Activated CD4-positive, alpha-beta T cell treated with anti-CD3 and anti-CD28 coated beads, Interleukin-2, amount 50 U/mL, for 16 hours (primary cell): Measurements from ENCODE around the gene SNRNP25.

Source experiments
- DNase-seq: peaks from one replicate; pipeline ENCODE4 v3.0.0-alpha.2; 2020

Gene SNRNP25

DNA sequence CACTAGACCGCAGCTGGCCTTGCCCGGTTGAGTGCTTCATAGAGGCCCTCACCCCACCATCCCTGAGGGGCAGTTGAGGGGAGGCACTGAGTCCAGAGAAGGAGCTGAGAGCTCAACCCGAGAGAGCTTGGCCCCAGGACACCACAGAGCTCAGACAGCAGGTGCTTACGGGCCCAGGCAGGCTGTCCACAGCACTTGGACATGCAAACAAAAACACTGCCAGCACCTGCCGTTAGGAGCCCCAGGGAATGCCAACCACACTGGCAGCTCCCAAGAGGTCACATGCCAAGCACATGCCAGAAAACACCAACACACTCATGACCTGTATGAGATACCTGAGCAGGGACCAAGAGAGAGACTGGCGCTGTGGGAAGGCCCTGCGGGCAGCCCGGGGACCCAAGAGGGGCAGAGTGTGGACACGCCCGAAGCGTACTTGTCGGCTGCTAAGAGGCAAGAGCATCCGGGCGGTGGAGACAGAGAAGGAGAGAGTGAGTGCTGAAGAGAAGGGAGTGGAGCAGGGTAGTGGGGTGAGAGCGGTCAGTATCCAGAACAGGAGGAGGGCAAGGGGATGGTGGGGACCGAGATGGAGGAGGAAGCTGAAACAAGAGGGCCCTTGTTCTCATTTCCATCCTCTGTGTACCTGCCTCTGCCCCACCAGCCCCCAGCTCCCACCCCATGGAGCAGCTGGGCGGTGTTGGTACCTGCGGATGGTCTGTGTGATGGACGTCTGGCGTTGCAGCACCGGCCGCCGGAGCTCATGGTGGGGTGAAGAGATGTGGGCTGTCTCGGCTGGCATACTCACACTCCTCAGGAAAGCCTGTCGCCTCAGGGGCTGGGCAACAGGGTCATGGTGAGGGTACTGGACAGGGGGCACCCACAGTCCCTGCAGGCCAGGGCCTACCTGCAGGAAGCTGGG lies 10.6 kb downstream of the SNRNP25 start:
- no peak for DNase-seq

DNA sequence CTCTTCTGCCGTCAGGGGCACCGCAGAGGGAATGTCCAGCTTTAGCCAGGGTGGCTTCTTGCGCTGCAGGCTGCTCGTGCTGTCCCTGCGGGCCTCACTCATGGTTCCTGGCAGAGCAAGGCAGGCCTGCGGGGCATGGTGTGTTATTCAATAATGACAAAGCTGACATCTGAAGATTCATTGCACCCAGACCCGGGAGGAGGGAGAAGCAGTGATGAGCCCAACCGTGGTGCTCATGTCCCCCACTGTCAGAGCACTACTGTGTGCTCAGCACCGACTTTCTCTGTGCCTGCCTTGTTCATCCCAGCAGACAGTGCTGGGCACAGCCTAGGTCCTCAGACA lies 11.3 kb downstream of the SNRNP25 start:
- no peak for DNase-seq

DNA sequence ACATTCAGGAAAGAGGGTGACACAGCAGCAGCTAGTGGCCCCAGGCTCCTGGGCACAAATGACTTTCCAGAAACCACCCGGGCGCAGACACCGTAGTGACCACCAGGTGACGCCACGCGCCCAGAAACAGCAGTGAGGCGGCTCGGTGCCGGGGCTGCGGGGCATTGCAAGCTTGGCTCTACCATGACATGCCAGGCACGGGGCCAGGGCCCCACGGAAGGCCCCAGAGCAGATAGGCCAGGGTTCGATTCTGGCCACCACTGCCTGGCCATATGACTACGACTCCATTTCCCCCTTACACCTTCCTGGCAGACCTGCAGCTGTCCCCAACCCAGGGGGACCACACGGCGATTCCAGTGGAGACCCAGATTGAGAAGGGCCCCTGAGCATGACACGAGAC lies 12.1 kb downstream of the SNRNP25 start:
- peak; percentile 87 for DNase-seq

DNA sequence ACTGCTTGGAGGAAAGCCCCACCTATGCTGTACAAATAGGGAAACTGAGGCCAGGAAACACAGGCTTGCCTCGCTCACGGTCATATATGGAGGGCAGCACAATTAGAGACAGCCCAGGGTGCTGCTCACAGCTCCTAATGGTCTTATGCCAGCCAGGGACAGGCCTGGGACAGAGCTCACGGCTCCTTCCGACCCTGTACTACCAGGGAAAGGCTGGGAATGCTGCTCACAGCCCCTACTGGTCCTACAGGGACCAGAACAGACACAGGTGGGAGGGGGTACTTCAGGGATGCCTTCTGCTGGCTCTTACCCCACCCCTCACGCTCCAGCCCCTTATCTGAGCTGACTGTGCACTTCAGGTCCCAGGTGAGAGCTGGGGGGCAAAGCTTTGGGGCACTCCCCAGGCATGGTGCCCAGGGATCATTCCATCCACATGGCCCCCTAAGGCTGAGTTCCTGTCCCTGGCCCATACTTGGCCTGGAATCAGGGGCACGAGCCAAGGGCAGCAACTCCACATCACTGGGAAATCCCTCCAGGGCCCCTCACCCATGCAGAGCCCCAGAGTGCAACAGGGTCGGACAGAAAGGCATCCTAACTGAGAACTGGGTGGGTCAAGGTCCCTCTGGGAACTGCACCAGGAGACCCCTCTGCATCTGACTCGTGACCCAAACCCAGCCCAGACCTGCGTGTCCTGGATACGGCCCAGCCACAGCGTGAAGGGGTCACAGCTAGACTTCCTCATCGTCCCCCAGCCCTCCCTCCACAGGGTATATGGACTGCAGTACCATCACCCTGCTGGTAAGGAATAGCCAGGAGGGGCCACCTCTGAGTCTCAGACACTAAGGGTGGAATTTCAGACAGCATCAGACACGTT lies 12.9 kb downstream of the SNRNP25 start:
- DNase-seq, result no peak

DNA sequence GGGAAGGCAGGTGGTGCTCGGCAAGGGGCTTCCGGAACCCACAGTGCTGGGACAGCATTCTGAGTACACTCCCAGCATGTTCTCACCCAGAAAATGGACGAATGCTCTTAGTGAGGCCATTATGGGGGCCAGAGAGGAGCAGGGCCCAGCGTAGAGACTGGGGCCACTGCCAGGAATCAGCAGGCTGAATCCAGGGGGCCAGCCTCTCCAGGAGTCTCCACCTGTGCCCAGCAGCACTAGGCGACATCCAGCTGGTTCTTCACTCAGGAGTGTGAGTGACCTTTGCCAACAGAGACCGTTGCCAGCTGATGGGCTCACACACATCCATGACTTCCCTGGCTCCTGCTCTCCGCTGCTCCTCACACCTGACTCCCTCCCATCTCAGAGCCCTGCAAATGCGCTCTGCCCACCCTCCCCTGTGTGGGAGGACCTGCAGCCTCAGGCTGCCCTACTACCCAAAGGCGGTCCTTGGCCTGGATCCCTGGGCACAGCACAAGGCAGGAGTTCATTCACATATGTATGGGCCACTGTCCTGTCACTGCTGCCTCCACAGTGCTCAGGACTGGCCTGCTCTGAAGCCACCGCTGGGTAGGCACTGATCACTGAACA lies 13.7 kb downstream of the SNRNP25 start:
- no peak for DNase-seq

DNA sequence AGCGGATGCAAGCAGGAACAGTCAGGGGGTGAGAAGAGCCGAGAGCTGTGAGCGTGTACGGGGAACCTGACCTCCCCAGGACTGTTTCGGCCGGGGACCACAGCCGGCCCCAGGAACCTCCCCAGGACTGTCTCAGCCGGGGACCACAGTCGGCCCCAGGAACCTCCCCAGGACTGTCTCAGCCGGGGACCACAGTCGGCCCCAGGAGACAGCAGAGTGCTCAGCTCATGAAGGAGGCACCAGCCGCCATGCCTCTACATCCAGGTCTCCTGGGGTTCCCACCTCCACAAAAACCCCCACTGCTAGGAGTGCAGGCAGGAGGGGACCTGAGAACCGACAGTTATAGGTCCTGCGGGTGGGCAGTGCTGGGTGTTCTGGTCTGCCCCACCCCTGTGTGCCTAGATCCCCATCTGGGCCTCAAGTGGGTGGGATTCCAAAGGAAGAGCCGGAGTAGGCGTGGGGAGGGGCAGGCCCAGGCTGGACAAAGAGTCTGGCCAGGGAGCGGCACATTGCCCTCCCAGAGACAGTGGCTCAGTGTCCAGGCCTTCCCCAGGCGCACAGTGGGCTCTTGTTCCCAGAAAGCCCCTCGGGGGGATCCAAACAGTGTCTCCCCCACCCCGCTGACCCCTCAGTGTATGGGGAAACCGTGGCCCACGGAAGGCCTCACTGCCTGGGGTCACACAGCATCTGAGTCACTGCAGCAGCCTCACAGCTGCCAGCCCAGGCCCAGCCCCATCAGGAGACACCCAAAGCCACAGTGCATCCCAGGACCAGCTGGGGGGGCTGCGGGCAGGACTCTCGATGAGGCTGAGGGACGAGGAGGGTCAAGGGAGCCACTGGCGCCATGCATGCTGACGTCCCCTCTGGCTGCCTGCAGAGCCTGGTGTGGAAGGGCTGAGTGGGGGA lies 14.5 kb downstream of the SNRNP25 start:
- DNase-seq, result no peak

DNA sequence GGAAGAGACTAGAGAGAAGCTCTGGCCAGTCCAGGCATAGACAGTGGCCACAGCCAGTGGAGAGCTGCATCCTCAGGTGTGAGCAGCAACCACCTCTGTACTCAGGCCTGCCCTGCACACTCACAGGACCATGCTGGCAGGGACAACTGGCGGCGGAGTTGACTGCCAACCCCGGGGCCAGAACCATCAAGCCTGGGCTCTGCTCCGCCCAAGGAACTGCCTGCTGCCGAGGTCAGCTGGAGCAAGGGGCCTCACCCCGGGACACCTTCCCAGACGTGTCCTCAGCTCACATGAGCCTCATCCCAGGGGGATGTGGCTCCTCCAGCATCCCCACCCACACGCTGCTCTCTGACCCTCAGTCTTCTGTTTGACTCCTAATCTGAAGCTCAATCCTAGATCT lies 15.6 kb downstream of the SNRNP25 start:
- no peak for DNase-seq

DNA sequence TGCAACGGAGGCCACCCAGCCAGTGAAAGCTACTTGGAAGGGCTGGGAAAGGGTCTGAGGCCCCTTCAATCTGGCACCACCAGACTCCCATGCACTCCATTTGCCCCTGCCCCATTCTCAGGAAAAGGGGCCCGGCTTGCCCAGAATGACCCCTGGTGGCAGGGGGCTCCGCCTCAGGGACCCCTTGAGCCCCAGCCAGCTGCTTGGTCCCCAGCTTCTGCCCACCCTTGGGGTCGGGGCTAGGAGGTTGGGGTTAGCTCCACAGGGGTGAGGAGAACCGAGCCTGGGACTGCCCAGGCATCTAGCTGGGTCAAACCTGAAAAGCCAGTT lies 17.5 kb downstream of the SNRNP25 start:
- DNase-seq, result no peak

DNA sequence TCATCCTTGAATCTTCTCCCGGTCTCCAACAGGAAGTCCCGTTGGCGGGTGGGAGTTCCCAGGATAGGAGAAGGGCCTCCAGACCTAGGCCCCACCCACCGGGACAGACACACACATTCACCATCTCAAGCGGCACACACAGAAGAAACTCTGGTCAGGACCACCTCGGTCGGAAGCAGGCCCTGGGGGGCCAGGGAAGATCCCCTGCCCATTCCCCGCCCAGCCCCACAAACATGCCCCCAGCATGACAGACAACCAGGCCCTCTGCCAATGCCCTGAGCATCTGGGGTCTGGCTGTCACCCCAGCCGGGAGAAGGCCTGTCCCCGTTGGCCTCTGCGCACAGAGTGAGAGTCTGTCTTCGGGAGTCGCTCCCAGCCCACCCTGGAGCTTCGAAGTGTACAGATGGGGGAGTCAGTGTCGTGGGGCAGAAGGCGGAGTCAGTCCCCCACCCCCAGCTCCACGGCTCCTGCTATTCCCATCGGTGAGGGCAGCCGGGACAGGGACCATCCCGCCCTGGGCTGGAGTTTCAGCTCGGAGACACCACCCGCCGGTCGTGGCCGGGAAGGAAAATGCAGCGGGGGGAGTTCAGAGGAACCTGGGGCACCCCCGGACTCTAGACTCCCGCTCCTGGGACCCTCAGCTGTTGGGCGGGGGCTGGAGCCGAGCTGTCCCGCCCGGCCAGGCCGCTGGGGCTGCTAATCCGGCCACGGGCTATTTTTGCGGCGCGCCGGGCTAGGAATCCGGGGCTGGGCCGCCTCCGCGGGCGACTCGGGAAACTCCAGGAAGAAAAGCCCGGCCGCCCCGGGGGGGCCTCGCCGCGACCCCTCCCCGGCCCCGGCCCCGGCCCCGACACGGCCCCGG lies 18.1 kb downstream of the SNRNP25 start:
- DNase-seq, result no peak

DNA sequence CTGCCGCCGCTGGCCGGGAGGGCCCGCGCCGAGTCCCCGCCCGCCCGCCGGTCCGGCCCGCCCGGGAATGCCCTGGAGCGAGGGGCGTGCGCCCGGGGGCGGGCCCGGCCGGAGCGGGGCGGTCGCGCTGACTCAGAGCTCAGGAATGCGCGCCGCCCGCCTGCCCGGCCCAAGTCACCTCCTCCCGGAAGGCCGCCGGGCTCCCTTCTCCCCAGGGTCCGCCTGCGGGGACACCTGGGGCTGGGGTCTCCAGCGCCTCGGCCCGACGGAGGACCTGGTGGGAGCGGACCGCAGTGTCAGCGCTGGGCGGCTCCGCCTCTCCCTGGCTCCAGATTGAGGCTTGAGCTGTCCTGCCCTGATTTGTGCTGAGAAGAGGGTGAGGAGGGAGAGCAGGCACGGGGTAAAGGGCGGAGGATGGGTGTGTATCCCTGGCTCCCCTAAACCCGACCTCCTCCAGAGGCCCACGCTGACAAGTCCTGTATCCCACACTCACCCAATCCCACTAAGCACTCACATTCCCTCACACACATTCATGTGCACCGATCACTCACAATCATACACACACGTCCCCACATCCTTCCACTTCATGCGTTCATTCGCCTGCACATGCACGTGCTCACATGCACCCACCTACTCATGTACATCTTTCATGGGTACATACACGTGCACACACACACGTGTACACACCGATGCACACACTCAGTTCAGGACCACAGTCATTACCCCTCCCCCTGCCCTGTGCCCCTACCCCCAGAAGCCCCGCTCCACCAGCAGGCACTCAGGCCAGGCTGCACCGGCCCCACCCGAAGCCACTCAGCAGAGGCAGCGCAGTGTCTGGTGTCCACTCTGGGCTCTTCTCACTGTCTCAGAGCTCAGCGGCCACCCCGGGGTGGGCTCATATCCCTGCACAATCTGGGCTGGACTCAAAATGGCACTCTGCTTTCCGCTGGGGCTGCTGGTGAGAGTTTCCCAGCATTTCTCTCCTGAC lies 19.2 kb downstream of the SNRNP25 start, which contains the start of gene RHBDF1:
Gene RHBDF1, minus strand, starts transcription at position 71 of the 988 bp plus-strand sequence. CDS start 7,616 bp downstream, outside the sequence.
- no peak for DNase-seq

DNA sequence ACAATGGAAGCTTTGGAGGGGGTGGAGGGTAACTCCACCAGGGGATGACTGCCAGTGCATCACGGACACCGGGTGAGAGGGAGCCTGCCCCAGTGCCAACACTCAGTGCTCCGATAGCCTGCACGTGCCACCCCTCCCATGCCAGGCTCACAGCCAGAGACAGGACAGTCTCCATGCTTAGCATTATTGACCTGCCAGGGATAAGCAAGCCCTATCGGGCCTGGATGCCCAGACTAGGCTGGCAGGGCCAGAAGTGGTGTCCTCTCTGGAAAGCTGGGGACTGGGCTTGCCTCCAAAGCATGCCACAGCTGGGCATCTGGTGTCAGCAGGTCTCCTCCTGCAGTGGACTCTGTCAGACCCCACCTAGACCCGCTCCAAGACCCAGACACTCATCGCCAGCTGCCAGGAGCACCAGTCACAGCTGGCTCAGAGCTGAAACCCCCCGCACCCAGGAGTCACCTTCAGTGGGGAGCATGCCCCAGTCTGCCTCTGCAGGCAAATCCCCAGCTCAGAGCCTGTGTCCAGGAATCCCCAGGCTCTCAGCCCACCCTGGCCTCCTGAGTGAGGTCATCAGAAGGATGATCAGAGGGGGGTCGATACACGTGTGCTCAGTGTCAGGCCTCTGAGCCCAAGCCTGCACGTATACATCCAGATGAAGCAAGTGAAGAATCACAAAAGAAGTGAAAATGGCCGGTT lies 20.6 kb downstream of the SNRNP25 start:
- no peak for DNase-seq

DNA sequence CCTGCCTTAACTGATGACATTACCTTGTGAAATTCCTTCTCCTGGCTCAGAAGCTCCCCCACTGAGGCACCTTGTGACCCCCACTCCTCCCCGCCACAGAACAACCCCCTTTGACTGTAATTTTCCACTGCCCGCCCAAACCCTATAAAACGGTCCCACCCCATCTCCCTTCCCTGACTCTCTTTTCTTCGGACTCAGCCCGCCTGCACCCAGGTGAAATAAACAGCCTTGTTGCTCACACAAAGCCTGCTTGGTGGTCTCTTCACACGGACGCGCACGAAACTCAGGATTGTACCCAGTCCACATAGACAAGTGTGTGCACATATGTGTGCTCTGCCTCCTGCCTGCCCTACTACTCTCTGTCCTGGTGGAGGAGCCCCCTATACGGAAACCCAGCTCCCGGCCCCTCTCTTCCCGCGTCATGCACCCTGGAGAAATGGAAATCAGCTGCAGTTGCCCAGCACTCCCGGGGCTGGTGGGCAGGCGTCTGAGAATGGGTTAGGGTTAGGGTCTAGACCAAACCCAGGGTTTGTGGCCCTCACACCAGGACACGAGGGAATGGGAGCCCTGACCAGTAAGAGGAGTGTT lies 21.2 kb downstream of the SNRNP25 start:
- DNase-seq, result no peak

DNA sequence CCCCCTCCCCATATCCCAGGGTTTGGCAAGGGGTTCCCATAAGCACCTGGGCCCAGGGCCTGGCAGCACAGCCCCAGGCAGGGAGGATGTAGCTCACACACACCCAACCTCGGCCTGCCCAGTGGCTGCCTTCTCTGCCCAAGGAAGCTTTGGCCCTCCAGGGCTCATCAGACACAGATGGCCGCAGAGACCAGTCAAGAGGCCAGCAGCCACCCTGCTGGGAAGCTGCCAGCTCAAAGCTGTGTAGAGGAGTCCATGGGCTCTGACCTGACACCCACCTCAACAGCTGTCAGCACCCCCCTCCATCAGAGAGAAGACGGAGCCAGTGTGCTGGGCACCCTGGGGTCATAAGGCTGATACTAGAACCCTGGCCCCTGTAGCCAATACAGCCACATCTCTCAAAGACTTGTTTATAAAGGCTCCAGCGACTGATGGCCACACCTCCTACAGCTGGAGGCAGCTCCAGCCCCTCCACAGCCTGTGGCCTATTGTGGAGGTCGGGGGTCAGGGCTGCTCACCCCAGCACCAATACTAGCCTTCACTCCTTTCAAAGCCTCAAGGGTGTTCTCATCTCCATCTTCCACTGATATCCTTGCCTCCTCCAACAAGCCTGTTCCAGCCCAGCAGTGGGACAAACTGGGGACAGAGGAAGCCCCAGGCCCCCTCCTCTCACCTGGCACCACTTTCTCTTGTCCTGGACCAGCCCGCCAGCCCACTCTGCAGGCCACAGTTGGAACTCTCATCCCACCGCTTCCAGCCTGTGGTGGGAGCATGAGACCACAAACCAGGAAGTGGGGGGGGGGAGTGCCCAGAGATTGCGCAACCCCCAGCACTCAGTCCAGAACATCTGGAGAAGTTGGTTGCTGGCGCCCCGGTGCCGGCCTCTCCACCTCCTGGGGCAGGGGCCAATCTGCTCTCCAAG lies 22.2 kb downstream of the SNRNP25 start:
- no peak for DNase-seq

DNA sequence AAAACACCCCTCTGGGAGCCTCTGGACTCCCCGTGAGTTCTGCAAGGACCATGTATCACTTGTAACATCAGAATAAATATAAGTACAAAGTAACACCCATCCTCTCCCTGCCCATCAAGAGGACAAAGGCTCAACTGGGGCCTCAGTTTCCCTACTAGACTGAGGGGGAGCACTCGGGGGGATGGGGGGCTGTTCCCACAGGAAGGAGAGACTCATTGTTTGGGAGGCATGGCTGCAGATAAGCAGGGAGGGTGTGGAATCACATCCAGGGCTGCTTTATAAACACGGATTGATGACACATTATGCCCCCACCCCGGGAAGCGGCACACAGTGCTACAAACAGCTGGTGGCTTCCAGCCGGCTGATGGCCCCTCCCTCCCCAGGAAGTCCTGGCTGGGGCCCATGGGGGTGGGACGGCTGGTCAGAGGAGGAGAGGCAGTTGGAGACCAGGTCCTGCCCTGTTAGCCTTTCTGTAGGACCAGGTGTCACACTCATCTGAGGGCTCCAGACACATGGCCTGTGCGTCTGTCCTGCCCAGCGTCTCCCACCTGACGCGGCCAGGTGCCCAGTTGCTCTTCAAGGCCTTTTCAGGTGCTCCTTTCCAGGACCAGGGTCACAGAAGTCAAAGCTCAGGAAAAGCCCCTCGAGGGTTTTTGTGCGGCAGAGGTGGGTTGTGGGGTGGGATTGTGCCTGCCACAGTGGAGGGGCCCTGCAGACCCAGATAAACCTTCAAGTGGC lies 23.1 kb downstream of the SNRNP25 start:
- DNase-seq, result no peak

DNA sequence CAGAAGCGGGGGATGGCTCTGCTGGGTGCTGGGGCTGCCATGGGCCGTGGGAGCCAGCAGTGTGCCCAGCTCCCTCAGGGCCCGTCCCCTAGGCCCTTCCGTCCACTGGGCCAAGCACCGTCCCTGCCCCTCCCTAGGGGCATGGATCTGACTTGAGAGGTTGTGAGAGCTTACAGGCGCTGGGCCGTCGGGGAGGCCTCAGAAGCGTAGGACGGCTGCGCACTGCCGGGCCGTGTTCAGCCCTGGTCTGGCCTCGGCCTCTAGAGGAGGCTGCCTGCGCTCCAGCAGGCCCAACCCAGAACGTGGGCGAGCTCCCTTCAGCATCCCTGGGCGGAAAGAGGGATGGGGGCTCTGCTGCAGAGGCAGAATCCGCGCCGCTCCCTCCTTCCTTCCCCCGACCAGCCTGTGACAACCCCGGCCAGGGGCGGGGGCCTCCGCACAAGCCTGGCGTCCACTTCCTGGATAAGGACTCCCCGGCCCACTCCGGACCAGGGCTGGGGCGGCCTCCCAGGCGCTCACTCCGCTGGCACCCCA lies 23.7 kb downstream of the SNRNP25 start:
- peak; percentile 43 for DNase-seq

DNA sequence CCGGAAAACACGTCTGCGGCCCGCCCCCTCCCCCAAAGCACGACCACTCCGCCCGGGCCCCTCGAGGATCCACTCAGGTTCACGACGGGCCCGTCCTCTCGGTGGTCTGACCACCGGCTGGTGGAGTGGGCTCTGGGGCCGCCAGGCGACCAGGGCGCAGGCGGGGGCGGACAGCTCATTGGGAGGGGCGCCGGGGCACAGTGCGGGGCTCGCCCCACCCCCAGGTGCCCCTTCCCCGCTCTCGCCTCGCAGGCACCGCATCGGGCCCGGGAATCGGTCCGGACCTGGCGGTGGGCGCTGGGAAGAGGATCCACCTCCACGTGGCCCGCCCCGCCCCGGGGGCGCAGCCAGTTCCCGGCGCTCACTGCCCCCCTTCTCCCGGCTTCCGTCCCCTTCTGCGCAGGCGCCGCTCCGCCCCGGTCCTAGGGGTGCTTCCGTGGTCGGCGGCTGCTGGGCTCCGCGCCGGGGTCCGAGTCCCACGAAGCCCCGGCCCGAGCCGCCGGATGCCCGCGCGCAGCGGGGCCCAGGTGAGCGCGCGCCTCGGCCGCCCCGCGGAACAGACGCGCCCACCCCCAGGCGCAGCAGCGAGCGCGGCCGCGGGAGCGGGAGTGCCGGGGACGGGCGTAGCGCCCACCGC lies 24.3 kb downstream of the SNRNP25 start, which contains the start of gene MPG:
Gene MPG, plus strand, starts transcription at position 419 of the 637 bp plus-strand sequence. Its CDS starts 85 bp downstream, at position 504.
- DNase-seq, result peak; percentile 84
